Smooth muscle cell (in vitro differentiated cells): Measurements from ENCODE around the gene ACTL8. TPM values are rescaled to one million over a fixed set of nuclear protein-coding genes. Genes with fewer than 3 reads are reported as not detected.

Experiments
- DNase-seq: peaks from one replicate; lab custom pipeline; 2025; ENCODE audit not compliant: unreplicated experiment; lab: John Stamatoyannopoulos, UW
- H2AFZ ChIP-seq: fragments of 200-600 bp; sonication (generic); 2 replicates; pipeline ENCODE4 v1.6.0; 2016; ENCODE audit warnings: antibody characterized with exemption, low read depth, mild to moderate bottlenecking
- H3F3A ChIP-seq: fragments of 200-600 bp; sonication (generic); 2 replicates; pipeline ENCODE4 v1.6.0; 2017; ENCODE audit warnings: antibody characterized with exemption, low read depth
- H3K27ac ChIP-seq: fragments of 200-600 bp; sonication (generic); 2 replicates; pipeline ENCODE4 v1.5.1; 2016; ENCODE audit warnings: low read depth, mild to moderate bottlenecking
- H3K27me3 ChIP-seq: fragments of 200-600 bp; sonication (generic); 2 replicates; pipeline ENCODE4 v1.6.1; 2016; ENCODE audit warnings: low read depth, mild to moderate bottlenecking
- H3K36me3 ChIP-seq: fragments of 200-600 bp; sonication (generic); 2 replicates; pipeline ENCODE4 v1.5.1; 2016; ENCODE audit warnings: low read depth
- H3K4me1 ChIP-seq: fragments of 200-600 bp; sonication (generic); 2 replicates; pipeline ENCODE4 v1.5.1; 2016; ENCODE audit warnings: low read depth
- H3K4me2 ChIP-seq: fragments of 200-600 bp; sonication (generic); 2 replicates; pipeline ENCODE4 v1.6.0; 2016; ENCODE audit warnings: mild to moderate bottlenecking
- H3K4me3 ChIP-seq: fragments of 200-600 bp; sonication (generic); 2 replicates; pipeline ENCODE4 v1.5.1; 2016; ENCODE audit warnings: mild to moderate bottlenecking
- H3K79me2 ChIP-seq: fragments of 200-600 bp; sonication (generic); 2 replicates; pipeline ENCODE4 v1.6.0; 2016; ENCODE audit warnings: low read depth, mild to moderate bottlenecking
- H3K9ac ChIP-seq: fragments of 200-600 bp; sonication (generic); 2 replicates; pipeline ENCODE4 v1.6.0; 2016; ENCODE audit warnings: low read depth
- H3K9me3 ChIP-seq: fragments of 200-600 bp; sonication (generic); replicated peaks from 2 replicates; pipeline ENCODE4 v1.5.1; 2016; ENCODE audit warnings: low read depth
- H4K20me1 ChIP-seq: fragments of 200-600 bp; sonication (generic); 2 replicates; pipeline ENCODE4 v1.6.0; 2016; ENCODE audit warnings: low read depth
- CTCF ChIP-seq: fragments of 200-600 bp; sonication (generic); IDR thresholded peaks from 2 replicates; pipeline ENCODE4 v1.5.1; 2017; ENCODE audit warnings: borderline replicate concordance, mild to moderate bottlenecking, antibody characterized with exemption; ENCODE audit not compliant: insufficient read depth, poor library complexity, severe bottlenecking
- WGBS: methylation state at CpG from one replicate; pipeline ENCODE4 v1.1.7; 2016; ENCODE audit warnings: low lambda C conversion rate; 5-methylcytosine and 5-hydroxymethylcytosine counted together
- polyA plus RNA-seq: library from polyadenylated mRNA; unstranded; fragments of >200 nt; fragmentation: Nextera tagmentation; extraction: Ambion mirVana; gene quantifications from 2 replicates; pipeline ENCODE4 v1.2.1, GENCODE V29; 2016
- total RNA-seq: library from RNA; depleted of rRNA; stranded (reverse); fragments of >200 nt; gene quantifications from 2 replicates; pipeline ENCODE4 v1.2.3, GENCODE V29; 2014

Gene ACTL8
- total and polyA plus RNA-seq, 2 experiments from 2014 or later = 0.13 TPM; not detected in 1

- no peak for DNase-seq
- no peaks in the 10 kb centered on the region for H3F3A ChIP-seq
- H3K27ac ChIP-seq = no peak overlapping the region
- no peaks in the 10 kb centered on the region for H3K4me1 ChIP-seq
- no peak overlapping the region for H2AFZ ChIP-seq
- H4K20me1 ChIP-seq = no peaks in the 10 kb centered on the region
- peaks cover 13% of the 10 kb centered on the region for H3K27me3 ChIP-seq
- H3K36me3 ChIP-seq = no peaks in the 10 kb centered on the region
- no peak overlapping the region for H3K4me3 ChIP-seq
- no peak overlapping the region for H3K4me2 ChIP-seq
- H3K79me2 ChIP-seq = no peaks in the 10 kb centered on the region
- TF ChIP-seq CTCF = no peak
- H3K9me3 ChIP-seq = no peaks in the 10 kb centered on the region
- H3K9ac ChIP-seq = no peak overlapping the region
- WGBS = 86% methylated on average over 9 of the region's 9 CpGs
Measured at GRCh38 chr1:17725084-17725719, 29.9 kb upstream of the ACTL8 start.

GRCh38 chr1:17725811-17726582 is 29.1 kb upstream of the ACTL8 start:
- Histone ChIP-seq H3K9me3 (no peaks in the 10 kb centered on the region), H3K27me3 (peaks cover 13% of the 10 kb centered on the region), H3K4me3 (no peak overlapping the region), H3K4me2 (no peak overlapping the region), H3K79me2 (no peaks in the 10 kb centered on the region), H3K27ac (no peak overlapping the region), H3K36me3 (no peaks in the 10 kb centered on the region), H3K4me1 (no peaks in the 10 kb centered on the region), H2AFZ (no peak overlapping the region), H4K20me1 (no peaks in the 10 kb centered on the region), H3K9ac (no peak overlapping the region), H3F3A (no peaks in the 10 kb centered on the region)
- TF ChIP-seq CTCF = no peak
- WGBS = 82% methylated on average over 7 of the region's 7 CpGs
- no peak for DNase-seq

- TF ChIP-seq CTCF = no peak
- no peaks in the 10 kb centered on the region for H3K4me1 ChIP-seq
- H3K4me2 ChIP-seq = no peak overlapping the region
- H3K9me3 ChIP-seq = no peaks in the 10 kb centered on the region
- 78% methylated on average over 6 of the region's 6 CpGs for WGBS
- no peak overlapping the region for H3K4me3 ChIP-seq
- H3K27me3 ChIP-seq = peaks cover 5% of the 10 kb centered on the region
- no peak overlapping the region for H3K27ac ChIP-seq
- no peaks in the 10 kb centered on the region for H3F3A ChIP-seq
- no peak overlapping the region for H3K9ac ChIP-seq
- DNase-seq = no peak
- H3K79me2 ChIP-seq = no peaks in the 10 kb centered on the region
- H2AFZ ChIP-seq = no peak overlapping the region
- H4K20me1 ChIP-seq = no peaks in the 10 kb centered on the region
- H3K36me3 ChIP-seq = no peaks in the 10 kb centered on the region
Measured at GRCh38 chr1:17728123-17728712, 26.9 kb upstream of the ACTL8 start.
